Stimulated activated naive B cell treated with anti-CD40 and anti-IgM and Interleukin-4, amounts not matched to agents 10 μg/mL and 1 μg/mL and 100 μg/mL, for 72 hours (primary cell): ENCODE results near the gene MPDZ.

Source experiments
- ATAC-seq, 2 donors: fragments of 150-1000 bp; cut with Tn5 transposase; replicated peaks; 2 replicates each; pipeline ENCODE4 v1.10.0; 2021; ENCODE audit warnings: moderate library complexity in 1 of 2
- DNase-seq: peaks from one replicate; pipeline ENCODE4 v3.0.0; 2021
- H3K27ac Mint-ChIP-seq: one replicate; pipeline ENCODE4 v1.8.0; 2022; ENCODE audit warnings: mild to moderate bottlenecking, mixed read lengths
- H3K27me3 Mint-ChIP-seq, 2 donors: one replicate each; pipeline ENCODE4 v1.8.0; 2022; ENCODE audit warnings: mixed read lengths in 2 of 2
- H3K36me3 Mint-ChIP-seq, 2 donors: one replicate each; pipeline ENCODE4 v1.8.0; 2022; ENCODE audit warnings: mixed read lengths in 2 of 2, mild to moderate bottlenecking in 1 of 2
- H3K4me1 Mint-ChIP-seq, 2 donors: one replicate each; pipeline ENCODE4 v1.8.0; 2022; ENCODE audit warnings: mixed read lengths in 2 of 2, mild to moderate bottlenecking in 1 of 2
- H3K4me3 Mint-ChIP-seq, 2 donors: one replicate each; pipeline ENCODE4 v1.8.0; 2022; ENCODE audit warnings: mild to moderate bottlenecking in 2 of 2, mixed read lengths in 2 of 2, moderate library complexity in 1 of 2
- H3K9me3 Mint-ChIP-seq, 2 donors: one replicate each; pipeline ENCODE4 v1.8.0; 2022; ENCODE audit warnings: mixed read lengths in 2 of 2, mild to moderate bottlenecking in 1 of 2

The MPDZ gene

DNA sequence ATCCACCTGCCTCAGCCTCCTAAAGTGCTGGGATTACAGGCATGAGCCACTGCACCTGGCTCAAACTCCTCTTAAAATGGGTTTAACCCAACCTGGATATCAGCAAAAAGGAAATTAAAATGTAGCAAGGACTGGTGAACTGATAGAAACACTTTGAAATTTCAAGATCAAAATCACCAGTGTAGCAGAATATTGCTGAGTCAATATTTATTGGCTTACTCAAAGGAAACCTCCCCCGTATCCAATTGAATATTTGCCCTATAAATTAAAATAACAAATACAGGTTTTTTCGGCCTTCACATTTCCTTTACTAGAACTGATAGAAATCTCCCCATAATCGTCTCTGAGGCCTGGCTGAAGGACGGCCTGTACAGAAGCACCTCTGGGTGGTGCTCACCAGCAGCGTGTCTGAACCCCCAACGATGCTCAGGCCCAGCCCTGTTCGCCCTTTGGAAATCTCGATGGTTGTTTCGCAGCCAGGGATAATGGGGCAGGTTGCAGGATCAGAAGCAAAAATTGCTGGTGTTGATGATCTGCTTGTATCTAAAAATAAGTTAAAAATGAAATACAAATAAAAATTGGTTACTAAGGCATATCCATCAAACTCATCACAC lies 156.6 kb downstream of the MPDZ start:
- no peaks in the 10 kb centered on the region for H3K27me3 Mint-ChIP-seq
- H3K27ac Mint-ChIP-seq: no peak overlapping the region
- DNase-seq: no peak
- peaks cover 0 to 4% of the 10 kb centered on the region in 2 donors for H3K9me3 Mint-ChIP-seq
- no peaks in the 10 kb centered on the region for H3K36me3 Mint-ChIP-seq
- no peak overlapping the region for H3K4me3 Mint-ChIP-seq
- no peaks in the 10 kb centered on the region for H3K4me1 Mint-ChIP-seq
- no peak for ATAC-seq

GRCh38 chr9:13118313-13118712 lies 161.2 kb downstream of the MPDZ start:
- DNase-seq: no peak
- Mint-ChIP-seq H3K9me3 (peaks cover 0 to 4% of the 10 kb centered on the region in 2 donors), H3K4me1 (no peaks in the 10 kb centered on the region), H3K36me3 (no peaks in the 10 kb centered on the region), H3K4me3 (no peak overlapping the region), H3K27me3 (no peaks in the 10 kb centered on the region), H3K27ac (no peak overlapping the region)
- ATAC-seq: no peak

- no peak for ATAC-seq
- no peaks in the 10 kb centered on the region for H3K27me3 Mint-ChIP-seq
- DNase-seq: no peak
- H3K36me3 Mint-ChIP-seq: no peaks in the 10 kb centered on the region
- H3K9me3 Mint-ChIP-seq: peaks cover 0 to 2% of the 10 kb centered on the region in 2 donors
- H3K4me3 Mint-ChIP-seq: no peak overlapping the region
- no peak overlapping the region for H3K27ac Mint-ChIP-seq
- no peaks in the 10 kb centered on the region for H3K4me1 Mint-ChIP-seq
Measured at GRCh38 chr9:13116292-13116691, 163.2 kb downstream of the MPDZ start.

DNA sequence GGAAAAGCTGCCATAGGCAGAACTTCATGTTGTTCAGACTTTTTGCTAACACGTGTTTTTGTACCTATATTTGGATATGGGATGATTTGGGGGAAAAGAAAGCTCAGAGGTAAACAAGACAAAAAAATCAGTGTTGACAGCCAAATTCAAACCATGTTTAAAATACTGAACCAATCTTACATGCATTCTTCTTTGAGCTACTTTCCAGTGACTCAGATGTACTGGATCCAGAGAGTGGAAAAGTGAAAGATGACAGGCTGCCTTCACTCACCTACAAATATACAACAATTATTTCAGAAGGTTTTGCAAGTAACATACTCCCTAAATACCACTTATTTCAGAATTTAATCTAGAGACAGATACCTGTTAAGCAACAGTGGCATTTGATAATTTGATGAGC lies 165.7 kb downstream of the MPDZ start:
- Mint-ChIP-seq H3K36me3 (no peaks in the 10 kb centered on the region), H3K9me3 (peaks cover 0 to 2% of the 10 kb centered on the region in 2 donors), H3K27ac (no peak overlapping the region), H3K27me3 (no peaks in the 10 kb centered on the region), H3K4me3 (no peak overlapping the region), H3K4me1 (no peaks in the 10 kb centered on the region)
- no peak for ATAC-seq
- no peak for DNase-seq

DNA sequence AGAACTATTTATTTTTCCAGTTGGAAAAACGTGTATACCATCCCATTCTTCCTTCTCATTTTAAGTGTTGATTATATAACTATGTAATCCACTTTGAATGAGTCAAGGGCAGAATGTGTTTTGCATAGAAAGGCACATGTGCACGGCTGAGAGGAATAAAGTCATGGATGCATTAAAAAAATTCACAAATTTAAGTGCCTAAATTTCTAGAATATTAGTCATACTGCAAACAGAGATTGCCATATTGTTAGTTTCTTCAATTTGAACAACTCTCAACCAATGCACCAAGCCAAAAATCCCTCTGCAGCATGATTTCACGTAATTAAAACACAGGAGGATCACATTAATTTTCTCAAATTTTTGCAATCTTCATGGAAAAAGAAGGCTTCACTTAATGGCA lies 166.3 kb downstream of the MPDZ start:
- Mint-ChIP-seq H3K9me3 (peaks cover 0 to 2% of the 10 kb centered on the region in 2 donors), H3K27ac (no peak overlapping the region), H3K4me3 (no peak overlapping the region), H3K27me3 (no peaks in the 10 kb centered on the region), H3K36me3 (no peaks in the 10 kb centered on the region), H3K4me1 (no peaks in the 10 kb centered on the region)
- no peak for DNase-seq
- no peak for ATAC-seq

GRCh38 chr9:13111778-13112177 lies 167.7 kb downstream of the MPDZ start:
- no peak for ATAC-seq
- H3K27me3 Mint-ChIP-seq: no peaks in the 10 kb centered on the region
- no peak overlapping the region for H3K4me3 Mint-ChIP-seq
- no peak overlapping the region for H3K27ac Mint-ChIP-seq
- no peaks in the 10 kb centered on the region for H3K36me3 Mint-ChIP-seq
- no peaks in the 10 kb centered on the region for H3K4me1 Mint-ChIP-seq
- H3K9me3 Mint-ChIP-seq: peaks cover 0 to 2% of the 10 kb centered on the region in 2 donors
- no peak for DNase-seq

DNA sequence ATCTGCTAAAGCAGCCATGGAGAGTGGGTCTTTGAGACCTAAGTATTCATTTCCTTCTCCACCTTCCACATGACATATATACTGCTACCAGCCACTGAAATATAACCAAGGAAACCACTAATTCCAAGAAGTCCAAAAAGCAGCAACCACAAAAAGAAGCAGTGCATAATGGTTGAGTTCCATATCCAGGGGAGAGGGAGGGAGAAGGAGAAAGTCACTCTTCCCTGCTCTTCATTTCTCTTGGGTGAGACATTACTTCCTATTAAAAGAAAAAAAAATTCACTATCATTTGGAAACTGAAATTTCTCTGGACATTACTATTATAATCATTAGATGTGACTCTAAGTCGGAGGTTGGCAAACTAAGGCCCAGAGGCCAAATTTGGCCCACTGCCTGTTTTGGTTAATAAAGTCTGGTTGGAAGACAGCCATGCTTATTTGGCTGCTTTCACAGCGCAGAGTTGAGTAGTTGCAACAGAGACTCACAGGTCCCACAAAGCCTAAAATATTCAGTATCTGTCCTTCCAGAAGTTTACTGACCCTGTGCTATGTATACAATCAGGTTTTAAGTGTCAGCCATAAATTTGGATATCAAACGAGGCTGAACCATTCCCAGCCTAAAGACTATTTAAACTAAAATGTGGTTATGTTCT lies 168.6 kb downstream of the MPDZ start:
- DNase-seq: no peak

GRCh38 chr9:13109781-13110180 lies 169.7 kb downstream of the MPDZ start:
- Mint-ChIP-seq H3K4me3 (no peak overlapping the region), H3K27me3 (no peaks in the 10 kb centered on the region), H3K4me1 (no peaks in the 10 kb centered on the region), H3K27ac (no peak overlapping the region), H3K9me3 (peaks cover 0 to 2% of the 10 kb centered on the region in 2 donors), H3K36me3 (no peaks in the 10 kb centered on the region)
- DNase-seq: no peak
- ATAC-seq: no peak

More for the DNA sequence above, 168.6 kb downstream of the MPDZ start:
- no peak overlapping the region for H3K4me3 Mint-ChIP-seq
- ATAC-seq: no peak
- H3K4me1 Mint-ChIP-seq: no peaks in the 10 kb centered on the region
- H3K9me3 Mint-ChIP-seq: peaks cover 0 to 2% of the 10 kb centered on the region in 2 donors
- no peak overlapping the region for H3K27ac Mint-ChIP-seq
- H3K36me3 Mint-ChIP-seq: no peaks in the 10 kb centered on the region
- H3K27me3 Mint-ChIP-seq: no peaks in the 10 kb centered on the region

GRCh38 chr9:13107008-13107407 lies 172.5 kb downstream of the MPDZ start:
- ATAC-seq: no peak
- Mint-ChIP-seq H3K4me1 (no peaks in the 10 kb centered on the region), H3K27ac (no peak overlapping the region), H3K9me3 (peaks cover 0 to 4% of the 10 kb centered on the region in 2 donors), H3K27me3 (no peaks in the 10 kb centered on the region), H3K36me3 (no peaks in the 10 kb centered on the region), H3K4me3 (no peak overlapping the region)
- DNase-seq: no peak

DNA sequence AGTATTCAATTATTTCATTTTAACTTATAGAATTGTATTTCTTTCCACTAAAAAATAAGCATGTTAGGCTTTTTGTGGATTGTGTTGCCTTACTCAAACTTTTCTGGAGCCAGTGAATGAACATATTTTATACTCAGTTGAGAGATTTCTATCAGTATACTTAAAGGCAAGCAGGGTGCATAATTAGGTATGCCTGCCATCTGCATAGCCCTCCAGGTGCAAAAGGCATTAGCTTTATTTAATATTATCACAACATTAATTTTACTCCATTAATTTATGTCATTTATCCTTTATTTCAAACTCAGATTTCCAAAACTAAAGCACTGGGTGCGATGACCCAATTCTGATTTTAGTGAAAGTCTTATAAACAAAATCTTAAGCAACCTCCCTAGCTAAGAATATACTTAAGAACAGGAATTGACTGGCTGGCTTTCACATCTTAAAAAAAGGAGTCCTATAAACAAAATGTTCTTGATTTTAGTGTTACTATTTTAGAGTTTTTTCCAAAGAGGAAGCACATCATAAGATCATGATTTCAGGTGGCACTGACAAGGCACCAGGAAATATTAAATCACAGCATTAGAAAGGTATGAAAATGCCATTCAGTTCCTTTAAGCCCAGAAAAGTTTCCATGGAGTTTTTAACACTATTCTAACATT lies 178.4 kb downstream of the MPDZ start:
- Mint-ChIP-seq H3K4me1 (no peaks in the 10 kb centered on the region), H3K27ac (no peak overlapping the region), H3K36me3 (no peaks in the 10 kb centered on the region)

DNA sequence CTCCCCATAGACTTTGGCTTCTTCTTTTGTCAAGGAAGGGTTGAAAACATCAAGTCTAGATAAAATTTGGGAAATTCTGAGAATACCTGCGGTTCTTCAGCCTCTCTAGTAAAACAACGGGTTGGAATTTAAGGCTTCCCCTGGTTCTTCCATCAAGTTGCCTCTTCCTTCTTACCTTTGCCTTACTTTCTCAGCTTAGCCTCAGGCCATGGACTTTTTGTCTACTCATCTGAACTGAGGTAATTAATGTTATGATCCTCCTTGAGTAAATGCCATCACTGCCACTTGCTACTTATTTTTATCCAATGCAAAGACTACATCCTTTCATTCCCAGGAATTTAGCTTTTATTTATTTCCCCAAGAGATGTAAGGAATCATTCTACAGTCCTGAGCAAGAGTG lies 184.4 kb downstream of the MPDZ start:
- Mint-ChIP-seq H3K4me1 (no peaks in the 10 kb centered on the region), H3K27me3 (no peaks in the 10 kb centered on the region), H3K36me3 (no peaks in the 10 kb centered on the region), H3K4me3 (no peak overlapping the region), H3K27ac (no peak overlapping the region), H3K9me3 (peaks cover 0 to 2% of the 10 kb centered on the region in 2 donors)
- no peak for DNase-seq
- no peak for ATAC-seq

More for the DNA sequence above, 178.4 kb downstream of the MPDZ start:
- DNase-seq: no peak
- Mint-ChIP-seq H3K4me3 (no peak overlapping the region), H3K27me3 (no peaks in the 10 kb centered on the region), H3K9me3 (peaks cover 0 to 3% of the 10 kb centered on the region in 2 donors)
- ATAC-seq: no peak

GRCh38 chr9:13090628-13091027 lies 188.9 kb downstream of the MPDZ start:
- Mint-ChIP-seq H3K4me3 (no peak overlapping the region), H3K9me3 (no peaks in the 10 kb centered on the region), H3K4me1 (peaks cover 0 to 5% of the 10 kb centered on the region in 2 donors), H3K27ac (no peak overlapping the region), H3K27me3 (peaks cover 0 to 4% of the 10 kb centered on the region in 2 donors), H3K36me3 (no peaks in the 10 kb centered on the region)
- DNase-seq (no peak), ATAC-seq (no peak)

DNA sequence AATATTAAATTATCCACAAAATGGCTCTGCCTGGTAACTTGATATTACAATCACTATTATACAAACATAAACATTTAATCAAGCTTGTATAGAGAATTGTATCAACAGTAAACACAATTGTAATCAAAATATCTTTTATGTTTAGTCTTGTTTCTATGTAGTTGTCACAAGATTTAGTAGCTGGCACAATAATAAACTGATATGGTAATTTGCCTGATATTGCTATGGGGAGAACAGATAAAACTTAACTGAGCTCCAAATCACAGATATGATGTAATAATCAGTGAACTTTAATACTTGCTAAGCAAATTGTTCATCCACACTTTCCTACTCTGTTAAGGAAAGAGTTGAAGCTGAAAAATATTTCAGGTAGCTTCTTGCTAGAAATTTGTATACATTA lies 189.8 kb downstream of the MPDZ start:
- ATAC-seq (no peak), DNase-seq (no peak)
- H3K4me1 Mint-ChIP-seq: peaks cover 0 to 5% of the 10 kb centered on the region in 2 donors
- H3K27ac Mint-ChIP-seq: no peak overlapping the region
- H3K36me3 Mint-ChIP-seq: no peaks in the 10 kb centered on the region
- H3K4me3 Mint-ChIP-seq: no peak overlapping the region
- H3K27me3 Mint-ChIP-seq: peaks cover 0 to 4% of the 10 kb centered on the region in 2 donors
- no peaks in the 10 kb centered on the region for H3K9me3 Mint-ChIP-seq

DNA sequence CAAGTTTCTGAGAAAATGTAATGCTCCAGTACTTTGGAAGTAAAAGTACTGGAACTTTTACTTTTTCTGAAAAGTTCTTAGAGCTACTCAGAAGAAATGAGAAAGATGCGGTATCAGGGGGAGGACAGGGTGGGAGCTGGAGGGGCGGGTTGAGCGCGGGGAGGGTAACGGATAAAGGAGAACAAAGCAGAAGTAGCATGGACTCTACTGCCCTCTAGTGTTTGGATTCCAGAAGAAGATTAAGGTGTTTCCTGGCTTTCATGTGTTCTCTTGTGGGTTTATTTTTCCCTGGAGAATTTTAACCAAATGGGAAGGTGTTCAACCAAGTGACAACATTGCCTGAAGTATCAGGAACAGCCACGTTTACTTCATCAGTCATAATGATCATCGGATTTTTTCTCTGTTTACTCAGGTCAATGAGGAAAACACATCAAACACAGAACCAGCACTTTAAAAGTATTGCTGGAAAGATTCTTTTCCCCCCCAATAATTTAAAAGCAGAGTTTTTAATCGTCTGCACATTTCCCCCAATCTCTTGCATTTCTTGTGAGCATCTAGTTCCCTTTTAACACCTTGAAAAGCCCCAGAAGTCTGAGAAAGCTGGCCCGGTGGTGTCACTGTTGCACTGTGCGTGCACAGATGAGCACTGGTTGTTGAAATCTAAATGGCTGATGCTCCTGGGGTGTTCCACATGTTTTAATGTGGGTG lies 190.6 kb downstream of the MPDZ start:
- Mint-ChIP-seq H3K9me3 (no peaks in the 10 kb centered on the region), H3K4me3 (no peak overlapping the region), H3K27ac (no peak overlapping the region), H3K4me1 (peaks cover 0 to 5% of the 10 kb centered on the region in 2 donors), H3K36me3 (no peaks in the 10 kb centered on the region), H3K27me3 (peaks cover 0 to 4% of the 10 kb centered on the region in 2 donors)
- no peak for DNase-seq
- peak in 1 of 2 donors; percentile 47 for ATAC-seq
